H54 (cell line): ENCODE results near the gene NUP107.

Experiments used
- DNase-seq: peaks from one replicate; pipeline ENCODE4 v3.0.0; 2011; ENCODE audit warnings: low spot score, mixed read lengths; ENCODE audit not compliant: insufficient read length
- FAIRE-seq: peaks from 3 replicates; lab custom pipeline; 2011; peaks lifted over from hg19 to GRCh38; lab: Jason Lieb, UNC
- POLR2A ChIP-seq: IDR thresholded peaks from 2 replicates; pipeline ENCODE4 v1.6.1; 2011; ENCODE audit warnings: low read depth, mild to moderate bottlenecking, low read length

The NUP107 gene

DNA sequence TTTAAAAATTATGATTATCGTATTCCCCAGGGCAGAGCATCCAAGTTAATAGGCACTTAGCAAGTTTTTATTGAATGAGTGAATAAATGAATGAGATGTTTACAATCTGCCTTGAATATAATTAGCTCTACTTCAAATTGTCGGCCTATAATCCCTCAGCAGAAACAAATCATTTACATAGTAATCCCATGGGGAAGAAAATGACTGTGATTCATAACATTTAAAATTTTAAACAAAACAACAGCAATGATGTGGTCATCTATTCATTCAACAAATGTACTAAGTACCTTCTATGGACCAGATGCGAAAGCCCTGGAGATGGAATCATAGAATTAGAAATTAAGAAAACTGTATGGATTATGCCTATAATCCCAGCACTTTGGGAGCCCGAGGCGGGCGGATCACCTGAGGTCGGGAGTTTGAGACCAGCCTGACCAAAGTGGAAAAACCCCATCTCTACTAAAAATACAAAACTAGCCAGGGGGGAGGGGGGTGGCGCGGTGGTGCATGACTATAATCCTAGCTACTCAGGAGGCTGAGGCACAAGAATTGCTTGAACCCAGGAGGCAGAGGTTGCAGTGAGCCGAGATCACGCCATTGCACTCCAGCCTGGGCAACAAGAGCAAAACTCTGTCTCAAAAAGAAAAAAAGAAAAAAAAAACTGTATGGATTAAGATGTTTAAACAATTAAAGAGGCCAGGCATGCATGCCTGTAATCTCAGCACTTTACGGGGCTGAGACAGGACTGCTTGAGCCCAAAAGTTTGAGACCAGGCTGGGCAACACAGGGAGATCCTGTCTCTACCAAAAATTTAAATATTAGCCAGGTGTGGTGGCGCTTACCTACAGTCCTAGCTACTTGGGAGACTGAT lies 103.5 kb downstream of the NUP107 start:
- FAIRE-seq (no peak), DNase-seq (no peak)
- TF ChIP-seq POLR2A = no peak

- no peak for TF ChIP-seq POLR2A
- FAIRE-seq (no peak), DNase-seq (no peak)
Measured at GRCh38 chr12:68790952-68791234, 104.1 kb downstream of the NUP107 start.

DNA sequence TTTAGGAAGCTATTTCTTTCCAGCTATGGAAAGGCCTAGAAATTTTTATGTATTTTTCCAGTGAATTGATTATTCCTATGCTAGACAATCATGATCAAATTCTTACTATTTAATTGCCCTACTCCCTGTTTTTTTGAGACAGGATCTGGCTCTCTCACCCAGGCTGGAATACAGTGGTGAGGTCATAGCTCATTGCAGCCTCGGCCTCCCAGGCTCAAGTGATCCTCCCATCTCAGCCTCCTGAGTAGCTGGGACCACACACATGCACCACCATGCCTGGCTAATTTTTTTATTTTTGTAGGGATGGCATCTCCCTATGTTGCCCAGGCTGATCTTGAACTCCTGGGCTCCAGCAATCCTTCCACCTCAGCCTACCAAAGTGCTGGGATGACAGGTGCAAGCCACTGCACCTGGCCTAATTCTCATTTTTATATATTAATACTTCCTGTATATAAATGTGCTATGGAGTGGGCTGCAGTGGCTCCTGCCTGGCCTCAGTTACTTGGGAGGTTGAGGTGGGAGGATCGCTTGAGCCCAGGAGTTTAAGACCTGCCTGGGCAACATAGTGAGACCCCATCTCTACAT lies 105.2 kb downstream of the NUP107 start:
- FAIRE-seq (no peak), DNase-seq (no peak)
- no peak for TF ChIP-seq POLR2A

- DNase-seq (peak; percentile 64), FAIRE-seq (peak; percentile 66)
- no peak for TF ChIP-seq POLR2A
Measured at GRCh38 chr12:68792952-68793351, 106.2 kb downstream of the NUP107 start.

DNA sequence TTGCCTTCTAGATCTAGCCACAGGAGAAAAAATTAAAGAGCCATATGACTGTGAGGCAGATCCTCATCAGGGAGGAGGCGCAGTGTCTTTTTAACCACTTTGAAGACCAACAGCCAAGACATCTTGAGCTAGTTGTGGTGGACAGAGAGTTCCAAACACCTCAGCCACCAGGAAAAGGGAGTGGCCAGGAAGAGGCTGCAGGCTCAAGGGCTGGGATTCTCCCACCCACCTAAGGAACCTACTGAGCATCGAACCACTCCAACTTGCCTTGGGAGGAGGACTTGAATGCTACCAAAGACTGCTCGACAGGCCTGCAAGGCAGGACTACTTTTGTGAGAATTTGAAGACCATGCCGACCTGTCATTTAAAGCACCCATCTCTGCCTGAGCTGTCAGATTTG lies 106.7 kb downstream of the NUP107 start:
- DNase-seq (no peak), FAIRE-seq (no peak)
- TF ChIP-seq POLR2A = no peak

DNA sequence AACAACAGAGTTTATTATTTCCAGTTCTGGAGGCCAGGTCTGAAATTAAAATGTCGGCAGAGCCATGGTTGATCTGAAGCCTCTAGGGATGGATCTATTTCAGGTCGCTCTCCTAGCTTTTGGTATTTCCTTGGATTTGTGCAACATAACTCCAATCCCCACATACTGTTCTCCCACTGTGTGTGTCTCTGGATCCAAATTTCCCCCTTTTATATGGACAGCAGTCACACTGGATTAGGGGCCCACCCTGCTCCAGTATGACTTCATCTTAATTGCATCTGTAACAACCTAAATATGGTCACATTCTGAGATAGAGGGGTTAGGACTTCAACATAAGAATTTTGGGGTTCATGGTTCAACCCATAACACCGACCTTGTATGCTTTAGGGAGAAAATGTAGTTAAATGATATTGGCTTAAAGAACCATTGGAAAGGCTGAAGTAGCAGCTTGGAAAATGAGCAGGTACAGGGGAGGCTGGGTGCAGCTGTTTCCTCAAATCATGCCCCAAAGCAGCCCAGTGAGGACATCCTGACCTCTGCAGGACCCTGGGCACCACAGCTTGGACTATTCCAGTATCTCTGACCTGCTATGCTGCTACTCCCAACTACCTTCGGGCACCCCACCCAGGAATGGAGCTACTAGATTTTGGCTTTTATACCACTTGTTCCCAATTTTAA lies 107.3 kb downstream of the NUP107 start:
- no peak for DNase-seq
- no peak for TF ChIP-seq POLR2A
- no peak for FAIRE-seq

DNA sequence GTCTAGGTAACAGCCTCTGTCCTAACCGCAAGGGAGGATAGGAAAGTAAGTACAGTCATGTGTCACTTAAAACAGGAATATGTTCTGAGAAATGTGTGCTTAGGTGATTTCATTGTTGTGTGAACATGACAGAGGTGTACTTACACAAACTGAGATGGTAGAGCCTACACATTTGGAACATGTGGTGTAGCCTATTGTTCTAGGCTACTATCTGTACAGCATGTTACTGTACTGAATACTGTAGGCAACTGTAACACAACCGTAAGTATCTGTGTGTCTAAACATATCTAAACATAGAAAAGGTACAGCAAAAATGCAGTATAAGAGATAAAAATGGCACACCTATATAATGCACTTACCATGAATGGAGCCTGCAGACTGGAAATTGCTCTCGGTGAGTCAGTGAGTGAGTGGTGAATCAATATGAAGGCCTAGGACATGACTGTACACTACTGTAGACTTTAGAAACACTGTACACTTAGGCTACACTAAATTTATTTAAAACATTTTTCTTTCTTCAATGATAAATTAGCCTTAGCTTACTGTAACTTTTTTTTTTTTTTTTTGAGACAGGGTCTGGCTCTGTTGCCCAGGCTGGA lies 108.0 kb downstream of the NUP107 start:
- peak; percentile 11 for FAIRE-seq
- no peak for DNase-seq
- no peak for TF ChIP-seq POLR2A
